Measurements from ENCODE around the gene C1orf56.
A peak's percentile ranks its signal among the peaks of the same experiment; 100 is the strongest.

Gene C1orf56

GRCh38 chr1:151026460-151026859 is 21.1 kb upstream of the C1orf56 start:
- no peak for DNase-seq

GRCh38 chr1:151032164-151032563 is 15.4 kb upstream of the C1orf56 start:
- no peak for DNase-seq

- DNase-seq = no peak
These were observed 12.4 kb upstream of the C1orf56 start for GRCh38 chr1:151035167-151035566.

- no peak for DNase-seq
These were observed 11.2 kb upstream of the C1orf56 start, which contains the start of gene BNIPL for GRCh38 chr1:151036356-151036755. Gene BNIPL (plus strand): TSS chr1:151036586. CDS start chr1:151036726, 140 bp downstream.

- DNase-seq = no peak
These were observed 10.5 kb upstream of the C1orf56 start for GRCh38 chr1:151037032-151037431.

- DNase-seq = no peak
These were observed 8.0 kb upstream of the C1orf56 start for GRCh38 chr1:151039521-151039920.

GRCh38 chr1:151043163-151043562 is 4.4 kb upstream of the C1orf56 start:
- no peak for DNase-seq

GRCh38 chr1:151047925-151048644 is 534 bp downstream of the C1orf56 start:
- peak; percentile 81 for DNase-seq

GRCh38 chr1:151048645-151049032 is 1.1 kb downstream of the C1orf56 start:
- DNase-seq = no peak

GRCh38 chr1:151049458-151049857 is 1.9 kb downstream of the C1orf56 start:
- no peak for DNase-seq

GRCh38 chr1:151050051-151050688 is 2.6 kb downstream of the C1orf56 start:
- DNase-seq = no peak

GRCh38 chr1:151051356-151052009 is 3.9 kb downstream of the C1orf56 start:
- DNase-seq = no peak

GRCh38 chr1:151054971-151055547 is 7.5 kb downstream of the C1orf56 start:
- DNase-seq = no peak

GRCh38 chr1:151055581-151055980 is 8.0 kb downstream of the C1orf56 start:
- DNase-seq = no peak

GRCh38 chr1:151056149-151056548 is 8.6 kb downstream of the C1orf56 start:
- no peak for DNase-seq

GRCh38 chr1:151058692-151059091 is 11.1 kb downstream of the C1orf56 start:
- DNase-seq = no peak

- DNase-seq = peak; percentile 94
These were observed 11.8 kb downstream of the C1orf56 start, which contains the start of gene CDC42SE1 for GRCh38 chr1:151059109-151060006. Gene CDC42SE1 (minus strand): TSS chr1:151059622. CDS start chr1:151055730, 3,892 bp downstream.

- DNase-seq = no peak
These were observed 12.6 kb downstream of the C1orf56 start, which contains the start of gene MLLT11 for GRCh38 chr1:151060007-151060656. Gene MLLT11 (plus strand): TSS chr1:151060397. CDS start chr1:151067225, 6,828 bp downstream.

GRCh38 chr1:151060657-151061421 is 13.3 kb downstream of the C1orf56 start:
- DNase-seq = no peak

- DNase-seq = no peak
These were observed 14.2 kb downstream of the C1orf56 start for GRCh38 chr1:151061704-151062103.

All from 8988T (cell line).